ENCODE results near the gene MUC5B. TPM values are rescaled to one million over a fixed set of nuclear protein-coding genes. Genes with fewer than 3 reads are reported as not detected.

The MUC5B gene
- total RNA-seq, 1 donor from 2014 or later, result 57.5 TPM

- no peak overlapping the region for H3K27ac ChIP-seq
- no peaks in the 10 kb centered on the region for H3K36me3 ChIP-seq
- H3K9me3 ChIP-seq, result no peaks in the 10 kb centered on the region
- peak; percentile 42 to 70 for ATAC-seq
- TF ChIP-seq CTCF (IDR thresholded peaks at IDR 0.05), result no peak
- H3K27me3 ChIP-seq (ENCODE audit: low read depth), result peaks cover 60% of the 10 kb centered on the region
- DNase-seq, result peak; percentile 50
- no peak overlapping the region for H3K4me3 ChIP-seq
- intact Hi-C loops (cut with DNase I), result no loop called here
- H3K4me1 ChIP-seq, result no peaks in the 10 kb centered on the region
Observed at GRCh38 chr11:1219834-1220815, 2.7 kb upstream of the MUC5B start.

- DNase-seq (peak; percentile 29), ATAC-seq (no peak)
Observed at GRCh38 chr11:1220941-1221721, 1.7 kb upstream of the MUC5B start.

GRCh38 chr11:1221848-1222311 is 986 bp upstream of the MUC5B start:
- no peak for ATAC-seq
- TF ChIP-seq CTCF (IDR thresholded peaks at IDR 0.05), result no peak
- no peaks in the 10 kb centered on the region for H3K36me3 ChIP-seq
- DNase-seq, result peak; percentile 38
- intact Hi-C loops (cut with DNase I), result no loop called here
- no peaks in the 10 kb centered on the region for H3K9me3 ChIP-seq
- H3K27me3 ChIP-seq (ENCODE audit: low read depth), result peaks cover 69% of the 10 kb centered on the region
- H3K4me3 ChIP-seq, result no peak overlapping the region
- H3K4me1 ChIP-seq, result no peaks in the 10 kb centered on the region
- H3K27ac ChIP-seq, result no peak overlapping the region

More at GRCh38 chr11:1220941-1221721, 1.7 kb upstream of the MUC5B start:
- H3K9me3 ChIP-seq, result no peaks in the 10 kb centered on the region
- H3K27me3 ChIP-seq (ENCODE audit: low read depth), result peaks cover 67% of the 10 kb centered on the region
- no peak overlapping the region for H3K4me3 ChIP-seq
- intact Hi-C loops (cut with DNase I), result no loop called here
- H3K27ac ChIP-seq, result no peak overlapping the region
- H3K36me3 ChIP-seq, result no peaks in the 10 kb centered on the region
- no peaks in the 10 kb centered on the region for H3K4me1 ChIP-seq
- TF ChIP-seq CTCF (IDR thresholded peaks at IDR 0.05), result no peak

GRCh38 chr11:1223346-1224110 is 662 bp downstream of the MUC5B start:
- ATAC-seq, result no peak
- no peak for TF ChIP-seq CTCF (IDR thresholded peaks at IDR 0.05)
- Histone ChIP-seq H3K4me1 (no peaks in the 10 kb centered on the region), H3K4me3 (no peak overlapping the region), H3K27ac (no peak overlapping the region), H3K9me3 (no peaks in the 10 kb centered on the region), H3K36me3 (no peaks in the 10 kb centered on the region), H3K27me3 (ENCODE audit: low read depth) (peaks cover 70% of the 10 kb centered on the region)
- intact Hi-C loops (cut with DNase I), result no loop called here
- DNase-seq, result peak; percentile 39

- Histone ChIP-seq H3K9me3 (no peaks in the 10 kb centered on the region), H3K27me3 (ENCODE audit: low read depth) (peaks cover 72% of the 10 kb centered on the region), H3K4me3 (no peak overlapping the region), H3K36me3 (no peaks in the 10 kb centered on the region), H3K27ac (no peak overlapping the region), H3K4me1 (no peaks in the 10 kb centered on the region)
- TF ChIP-seq CTCF (IDR thresholded peaks at IDR 0.05), result no peak
- DNase-seq (peak; percentile 37), ATAC-seq (no peak)
- intact Hi-C loops (cut with DNase I), result no loop called here
Observed at GRCh38 chr11:1224111-1224490, 1.2 kb downstream of the MUC5B start.
